SU-DHL-6 (cell line): ENCODE results near the gene NOS1AP.

Source experiments
- H2AFZ ChIP-seq: fragments of 200-600 bp; sonication (generic); 2 replicates; pipeline ENCODE4 v1.6.1; 2014; ENCODE audit warnings: low read depth, mild to moderate bottlenecking, moderate library complexity, mixed read lengths, antibody characterized with exemption, low read length; ENCODE audit not compliant: severe bottlenecking
- H3F3A ChIP-seq: fragments of 200-600 bp; shearing (Covaris generic); 2 replicates; pipeline ENCODE4 v1.6.0; 2016; ENCODE audit warnings: antibody characterized with exemption, mild to moderate bottlenecking; ENCODE audit not compliant: insufficient read depth
- H3K27ac ChIP-seq: fragments of 200-600 bp; sonication (generic); 2 replicates; pipeline ENCODE4 v1.5.1; 2016; ENCODE audit warnings: low read depth, mild to moderate bottlenecking, low read length, moderate library complexity, mixed read lengths
- H3K27me3 ChIP-seq: fragments of 200-600 bp; sonication (generic), shearing (Covaris generic); 2 replicates; pipeline ENCODE4 v1.6.0; 2014; ENCODE audit warnings: mild to moderate bottlenecking, low read length
- H3K36me3 ChIP-seq: fragments of 200-600 bp; sonication (generic); 2 replicates; pipeline ENCODE4 v1.6.1; 2014; ENCODE audit warnings: mild to moderate bottlenecking, low read length, mixed read lengths
- H3K4me2 ChIP-seq: fragments of 300-600, 200-600 bp; shearing (Covaris generic), sonication (generic); 2 replicates; pipeline ENCODE4 v1.6.0; 2014; ENCODE audit warnings: low read length, low read depth, mild to moderate bottlenecking; ENCODE audit not compliant: poor library complexity, severe bottlenecking
- H3K4me3 ChIP-seq: fragments of 200-600 bp; sonication (generic); 2 replicates; pipeline ENCODE4 v1.5.1; 2014; ENCODE audit warnings: antibody characterized with exemption, low read length, mild to moderate bottlenecking, mixed read lengths; ENCODE audit not compliant: insufficient read depth, poor library complexity, severe bottlenecking
- H3K79me2 ChIP-seq: fragments of 200-600 bp; sonication (generic); 2 replicates; pipeline ENCODE4 v1.6.1; 2014; ENCODE audit warnings: mild to moderate bottlenecking, low read length, moderate library complexity; ENCODE audit not compliant: insufficient read depth
- H3K9ac ChIP-seq: fragments of 200-600 bp; sonication (generic); 2 replicates; pipeline ENCODE4 v1.7.0; 2014; ENCODE audit warnings: mild to moderate bottlenecking, low read length
- H3K9me2 ChIP-seq: fragments of 200-600 bp; sonication (generic); replicated peaks from 2 replicates; pipeline ENCODE4 v1.6.1; 2014; ENCODE audit warnings: low read length; ENCODE audit not compliant: insufficient read depth
- H3K9me3 ChIP-seq: fragments of 200-600 bp; sonication (generic); 2 replicates; pipeline ENCODE4 v1.6.1; 2014; ENCODE audit warnings: low read length, mixed read lengths; ENCODE audit not compliant: insufficient read depth
- H4K20me1 ChIP-seq: fragments of 200-600 bp; sonication (generic); 2 replicates; pipeline ENCODE4 v1.6.1; 2014; ENCODE audit warnings: low read depth, mild to moderate bottlenecking, antibody characterized with exemption, low read length, moderate library complexity, mixed read lengths
- CTCF ChIP-seq: fragments of 200-600 bp; sonication (generic); IDR thresholded peaks from one replicate; pipeline ENCODE4 v1.5.1; 2017; ENCODE audit warnings: antibody characterized with exemption, mild to moderate bottlenecking, low read length, moderate library complexity; ENCODE audit not compliant: insufficient read depth, poor library complexity, severe bottlenecking
- EZH2phosphoT487 ChIP-seq: fragments of 200-600 bp; sonication (generic), shearing (Covaris generic); conservative IDR thresholded peaks from 2 replicates; pipeline ENCODE4 v1.6.1; 2018; ENCODE audit warnings: mild to moderate bottlenecking, antibody characterized with exemption, low read length, moderate library complexity, mixed read lengths

The NOS1AP gene

GRCh38 chr1:162380061-162380846, 310.8 kb downstream of the NOS1AP start:
- H3F3A ChIP-seq, result no peaks in the 10 kb centered on the region
- no peak overlapping the region for H3K9ac ChIP-seq
- H3K4me2 ChIP-seq, result no peak overlapping the region
- no peaks in the 10 kb centered on the region for H3K27me3 ChIP-seq
- H3K9me2 ChIP-seq, result no peaks in the 10 kb centered on the region
- H3K36me3 ChIP-seq, result no peaks in the 10 kb centered on the region
- TF ChIP-seq CTCF, result no peak
- no peak for TF ChIP-seq EZH2phosphoT487
- H3K4me3 ChIP-seq, result no peak overlapping the region
- no peaks in the 10 kb centered on the region for H3K9me3 ChIP-seq
- H2AFZ ChIP-seq, result no peak overlapping the region
- no peaks in the 10 kb centered on the region for H4K20me1 ChIP-seq
- H3K79me2 ChIP-seq, result no peaks in the 10 kb centered on the region
- no peak overlapping the region for H3K27ac ChIP-seq

- H2AFZ ChIP-seq, result no peak within 1 kb of the TSS
- H3K27ac ChIP-seq, result no peak within 1 kb of the TSS
Observed at GRCh38 chr1:162381383-162381782, 311.9 kb downstream of the NOS1AP start, which contains the start of gene C1orf226. C1orf226 (plus strand) TSS chr1:162381728; CDS start chr1:162381902, 174 bp downstream.

GRCh38 chr1:162381941-162382750, 312.7 kb downstream of the NOS1AP start:
- no peaks in the 10 kb centered on the region for H3K27me3 ChIP-seq
- no peaks in the 10 kb centered on the region for H3K36me3 ChIP-seq
- no peak overlapping the region for H3K4me2 ChIP-seq
- H3K4me3 ChIP-seq, result no peak overlapping the region
- no peak overlapping the region for H3K9ac ChIP-seq
- no peak overlapping the region for H3K27ac ChIP-seq
- TF ChIP-seq CTCF (no peak), EZH2phosphoT487 (no peak)
- no peaks in the 10 kb centered on the region for H3K79me2 ChIP-seq
- no peak overlapping the region for H2AFZ ChIP-seq
- no peaks in the 10 kb centered on the region for H3K9me2 ChIP-seq
- H3K9me3 ChIP-seq, result no peaks in the 10 kb centered on the region
- H3F3A ChIP-seq, result no peaks in the 10 kb centered on the region
- H4K20me1 ChIP-seq, result no peaks in the 10 kb centered on the region

More at GRCh38 chr1:162381383-162381782, 311.9 kb downstream of the NOS1AP start, which contains the start of gene C1orf226:
- H3K9me3 ChIP-seq, result no peaks in the 10 kb centered on the region
- H3K4me2 ChIP-seq, result no peak within 1 kb of the TSS
- H3K9ac ChIP-seq, result no peak within 1 kb of the TSS
- no peak for TF ChIP-seq CTCF
- TF ChIP-seq EZH2phosphoT487, result no peak
- H3F3A ChIP-seq, result no peaks in the 10 kb centered on the region
- no peaks in the 10 kb centered on the region for H3K9me2 ChIP-seq
- H3K79me2 ChIP-seq, result no peaks in the 10 kb centered on the region
- H3K36me3 ChIP-seq, result no peaks in the 10 kb centered on the region
- no peaks in the 10 kb centered on the region for H3K27me3 ChIP-seq
- no peaks in the 10 kb centered on the region for H4K20me1 ChIP-seq
- H3K4me3 ChIP-seq, result no peak within 1 kb of the TSS
